ENCODE measurements around the gene NFE2L1. TPM values are rescaled to one million over a fixed set of nuclear protein-coding genes. Genes with fewer than 3 reads are reported as not detected.

The NFE2L1 gene
- total RNA-seq, 1 experiment from 2014 or later: 149 TPM

- Mint-ChIP-seq H3K27ac (peak overlapping the region; percentile 53; the same call in 1 of the 2 replicates), H3K4me1 (peaks cover 9% of the 10 kb centered on the region; the same call in 1 of the 2 replicates), H3K27me3 (ENCODE audit: low read depth) (no peaks in the 10 kb centered on the region), H3K36me3 (peaks cover 3% of the 10 kb centered on the region; the same call in 1 of the 2 replicates), H3K9me3 (no peaks in the 10 kb centered on the region), H3K4me3 (no peak overlapping the region)
- ChIA-PET POLR2A (interaction anchor here (1.1 kb wide), 1 partner anchor 16 kb away, joined by 3 read pairs; the partner anchor contains the start of gene CBX1), CTCF (interaction anchor here (1.0 to 1.5 kb wide), 2 partner anchors 17 to 46 kb away, joined by 3 to 7 read pairs; no protein-coding TSS in a partner anchor)
- ATAC-seq: no peak
- no peak for DNase-seq (ENCODE audit: low spot score)
- no peak for TF ChIP-seq ZNF532 (CRISPR knock-in tag; IDR thresholded peaks at IDR 0.05; ENCODE audit: borderline replicate concordance)
These were observed 36.8 kb downstream of the NFE2L1 start for GRCh38 chr17:48084932-48085331.

GRCh38 chr17:48093341-48094045 is 45.3 kb downstream of the NFE2L1 start:
- no peaks in the 10 kb centered on the region for H3K9me3 Mint-ChIP-seq
- no peak overlapping the region for H3K4me3 Mint-ChIP-seq
- H3K36me3 Mint-ChIP-seq: 0 out of 2 replicates have a peak, but pooled peaks cover 3% of the 10 kb centered on the region
- CTCF ChIA-PET: interaction anchor here (0.6 to 1.5 kb wide), 2 partner anchors 13 to 19 kb away, joined by 4 to 5 read pairs; no protein-coding TSS in a partner anchor
- H3K4me1 Mint-ChIP-seq: peaks cover 10% of the 10 kb centered on the region; the same call in 1 of the 2 replicates
- DNase-seq (ENCODE audit: low spot score) (no peak), ATAC-seq (no peak)
- no peaks in the 10 kb centered on the region for H3K27me3 Mint-ChIP-seq (ENCODE audit: low read depth)
- TF ChIP-seq ATF1 (CRISPR knock-in tag; IDR thresholded peaks at IDR 0.05) (no peak), ZNF423 (CRISPR knock-in tag; IDR thresholded peaks at IDR 0.05) (no peak), ARID4B (CRISPR knock-in tag; IDR thresholded peaks at IDR 0.05; ENCODE audit: borderline replicate concordance) (no peak), HMGA2 (CRISPR knock-in tag; IDR thresholded peaks at IDR 0.05) (no peak), NR2C2 (CRISPR knock-in tag; IDR thresholded peaks at IDR 0.05) (no peak), PREB (CRISPR knock-in tag; IDR thresholded peaks at IDR 0.05; ENCODE audit: borderline replicate concordance) (no peak), IRF1 (CRISPR knock-in tag; IDR thresholded peaks at IDR 0.05) (no peak), SOX15 (CRISPR knock-in tag; IDR thresholded peaks at IDR 0.05) (no peak), JAZF1 (CRISPR knock-in tag; IDR thresholded peaks at IDR 0.05) (no peak), OVOL2 (CRISPR knock-in tag; IDR thresholded peaks at IDR 0.05; ENCODE audit: borderline replicate concordance) (no peak), ETV6 (CRISPR knock-in tag; IDR thresholded peaks at IDR 0.05) (no peak)
- POLR2A ChIA-PET: interaction anchor here (0.7 kb wide), 1 partner anchor 1699 kb away, joined by 3 read pairs; no protein-coding TSS in a partner anchor
- peak overlapping the region; percentile 36 for H3K27ac Mint-ChIP-seq
